Activated T-helper 1 cell treated with anti-CD3 and anti-CD28 coated beads, Interleukin-2, amount 50 U/mL, for 16 hours (primary cell): ENCODE measurements around the gene COL1A1.

Experiments used
- DNase-seq, 2 donors: peaks; one replicate each; pipeline ENCODE4 v3.0.0-alpha.2; 2020; ENCODE audit warnings: low read depth in 1 of 2, low spot score in 1 of 2

The COL1A1 gene

GRCh38 chr17:50201276-50201854 is at the start of gene COL1A1:
TSS of gene COL1A1 (minus strand) at chr17:50201631. CDS start at chr17:50201513, 118 bp downstream.
- DNase-seq: no peak

- no peak for DNase-seq
Measured at GRCh38 chr17:50248255-50248654, 46.8 kb upstream of the COL1A1 start.

- DNase-seq: no peak
Measured at GRCh38 chr17:50244771-50245170, 43.3 kb upstream of the COL1A1 start.

GRCh38 chr17:50241431-50241830 is 40.0 kb upstream of the COL1A1 start:
- no peak for DNase-seq

- no peak for DNase-seq
Measured at GRCh38 chr17:50240851-50241250, 39.4 kb upstream of the COL1A1 start.

GRCh38 chr17:50239937-50240336 is 38.5 kb upstream of the COL1A1 start:
- no peak for DNase-seq

- DNase-seq: no peak
Measured at GRCh38 chr17:50238601-50239280, 37.3 kb upstream of the COL1A1 start.

GRCh38 chr17:50237901-50238300 is 36.5 kb upstream of the COL1A1 start:
- no peak for DNase-seq

GRCh38 chr17:50234581-50234980 is 33.1 kb upstream of the COL1A1 start:
- DNase-seq: no peak

- DNase-seq: no peak
Measured at GRCh38 chr17:50225701-50226240, 24.3 kb upstream of the COL1A1 start.

- DNase-seq: no peak
Measured at GRCh38 chr17:50222922-50223321, 21.5 kb upstream of the COL1A1 start.

GRCh38 chr17:50221864-50222545 is 20.6 kb upstream of the COL1A1 start:
- DNase-seq: no peak

- DNase-seq: no peak
Measured at GRCh38 chr17:50221266-50221863, 19.9 kb upstream of the COL1A1 start.

GRCh38 chr17:50220811-50221210 is 19.4 kb upstream of the COL1A1 start:
- DNase-seq: no peak

- no peak for DNase-seq
Measured at GRCh38 chr17:50219939-50220465, 18.6 kb upstream of the COL1A1 start.

- DNase-seq: no peak
Measured at GRCh38 chr17:50219342-50219741, 17.9 kb upstream of the COL1A1 start.

- DNase-seq: no peak
Measured at GRCh38 chr17:50218771-50219315, 17.4 kb upstream of the COL1A1 start.

- no peak for DNase-seq
Measured at GRCh38 chr17:50218071-50218759, 16.8 kb upstream of the COL1A1 start.

- DNase-seq: no peak
Measured at GRCh38 chr17:50217591-50217990, 16.2 kb upstream of the COL1A1 start.

- DNase-seq: no peak
Measured at GRCh38 chr17:50214976-50215760, 13.7 kb upstream of the COL1A1 start.
